Neural progenitor cell (in vitro differentiated cells): ENCODE results near the gene POLK. TPM values are rescaled to one million over a fixed set of nuclear protein-coding genes. Genes with fewer than 3 reads are reported as not detected.

Source experiments
- DNase-seq: peaks from one replicate; pipeline ENCODE4 v3.0.0-alpha.2; 2016; ENCODE audit warnings: low spot score
- H2AFZ ChIP-seq: fragments of 200-600 bp; sonication (generic); replicated peaks from 2 replicates; pipeline ENCODE4 v1.6.1; 2016; ENCODE audit warnings: antibody characterized with exemption
- H3F3A ChIP-seq: fragments of 200-600 bp; sonication (generic); 2 replicates; pipeline ENCODE4 v1.6.1; 2016; ENCODE audit warnings: antibody characterized with exemption, low read depth
- H3K27ac ChIP-seq: fragments of 200-600 bp; sonication (generic); 2 replicates; pipeline ENCODE4 v1.5.1; 2016; ENCODE audit warnings: mild to moderate bottlenecking
- H3K27me3 ChIP-seq: fragments of 200-600 bp; sonication (generic); 2 replicates; pipeline ENCODE4 v1.6.1; 2016; ENCODE audit warnings: mild to moderate bottlenecking, moderate library complexity
- H3K36me3 ChIP-seq: fragments of 200-600 bp; sonication (generic); 2 replicates; pipeline ENCODE4 v1.5.1; 2016
- H3K4me1 ChIP-seq: fragments of 200-600 bp; sonication (generic); 2 replicates; pipeline ENCODE4 v1.6.1; 2016; ENCODE audit warnings: mixed run types
- H3K4me2 ChIP-seq: fragments of 200-600 bp; sonication (generic); 2 replicates; pipeline ENCODE4 v1.6.1; 2016
- H3K4me3 ChIP-seq: fragments of 200-600 bp; sonication (generic); 2 replicates; pipeline ENCODE4 v1.5.1; 2016
- H3K79me2 ChIP-seq: fragments of 200-600 bp; sonication (generic); 2 replicates; pipeline ENCODE4 v1.6.1; 2016; ENCODE audit warnings: low read depth
- H3K9ac ChIP-seq: fragments of 200-600 bp; sonication (generic); 2 replicates; pipeline ENCODE4 v1.6.1; 2016
- H3K9me3 ChIP-seq: fragments of 200-600 bp; sonication (generic); 2 replicates; pipeline ENCODE4 v1.5.1; 2016; ENCODE audit warnings: low read depth
- H4K20me1 ChIP-seq: fragments of 200-600 bp; sonication (generic); 2 replicates; pipeline ENCODE4 v1.6.1; 2016; ENCODE audit warnings: low read depth
- H3K27ac Mint-ChIP-seq: 3 replicates; pipeline ENCODE4 v1.8.0; 2021; ENCODE audit warnings: mixed read lengths
- H3K27me3 Mint-ChIP-seq: 2 replicates; pipeline ENCODE4 v1.8.0; 2022; ENCODE audit warnings: low read depth, mild to moderate bottlenecking, inconsistent platforms, moderate library complexity, mixed read lengths; ENCODE audit not compliant: insufficient read depth
- H3K36me3 Mint-ChIP-seq: 3 replicates; pipeline ENCODE4 v1.8.0; 2021; ENCODE audit warnings: mixed read lengths
- H3K4me1 Mint-ChIP-seq: 3 replicates; pipeline ENCODE4 v1.8.0; 2021; ENCODE audit warnings: mixed read lengths
- H3K4me3 Mint-ChIP-seq: 3 replicates; pipeline ENCODE4 v1.8.0; 2021; ENCODE audit warnings: mild to moderate bottlenecking, moderate library complexity, mixed read lengths
- H3K9me3 Mint-ChIP-seq: 3 replicates; pipeline ENCODE4 v1.8.0; 2020; ENCODE audit warnings: mixed read lengths
- EZH2 ChIP-seq: fragments of 200-600 bp; sonication (generic); IDR thresholded peaks from 2 replicates; pipeline ENCODE4 v1.6.1; 2017; ENCODE audit warnings: antibody characterized with exemption, mild to moderate bottlenecking, moderate library complexity
- EZH2phosphoT487 ChIP-seq: fragments of 200-600 bp; sonication (generic); IDR thresholded peaks from 2 replicates; pipeline ENCODE4 v1.6.1; 2017; ENCODE audit warnings: antibody characterized with exemption
- total RNA-seq: library from RNA; depleted of rRNA; stranded (reverse); fragments of >200 nt; gene quantifications from 2 replicates; pipeline ENCODE4 v1.2.3, GENCODE V29; 2015; ENCODE audit warnings: low replicate concordance
- TF ChIP-seq, protein P1 (sequence below): fragments of 200-600 bp; sonication (generic); IDR thresholded peaks from 2 replicates; pipeline ENCODE4 v1.5.1; 2017; ENCODE audit warnings: antibody characterized with exemption, mild to moderate bottlenecking

The POLK gene
- total RNA-seq, 1 donor from 2014 or later, result 30.9 TPM

GRCh38 chr5:75566710-75567309 is 55.1 kb downstream of the POLK start:
- H3K4me3 Mint-ChIP-seq, result no peak overlapping the region
- peaks cover 13% of the 10 kb centered on the region for H3K79me2 ChIP-seq
- H3K27ac Mint-ChIP-seq, result peak overlapping the region; percentile 18

DNA sequence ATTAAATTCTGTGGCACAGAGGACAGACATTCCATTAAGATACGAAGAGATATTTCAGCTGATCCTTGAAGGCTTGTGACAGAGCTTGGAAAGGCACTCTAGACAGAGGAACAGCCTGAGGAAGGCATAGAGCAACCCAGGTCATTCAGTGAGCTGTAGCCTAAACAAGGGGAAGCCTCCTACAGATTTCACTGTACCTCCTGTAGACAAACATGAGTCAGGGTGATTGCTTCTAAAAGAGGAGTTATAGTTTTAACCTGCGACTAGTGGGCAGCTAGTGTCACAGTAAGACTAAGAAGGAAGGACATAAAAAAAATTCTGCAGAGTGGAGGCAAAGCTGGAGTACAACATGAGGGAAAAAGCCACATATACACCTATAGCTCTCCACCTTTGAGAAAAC is 56.0 kb downstream of the POLK start:
- Mint-ChIP-seq H3K27me3 (no peaks in the 10 kb centered on the region), H3K4me3 (no peak overlapping the region), H3K27ac (no peak overlapping the region), H3K9me3 (peaks cover 22% of the 10 kb centered on the region), H3K36me3 (peaks cover 26% of the 10 kb centered on the region), H3K4me1 (peaks cover 17% of the 10 kb centered on the region)
- H3K4me1 ChIP-seq, result no peaks in the 10 kb centered on the region
- no peaks in the 10 kb centered on the region for H3K27me3 ChIP-seq
- H3K4me3 ChIP-seq, result no peak overlapping the region
- H3F3A ChIP-seq, result no peaks in the 10 kb centered on the region
- H3K9ac ChIP-seq, result no peak overlapping the region
- no peaks in the 10 kb centered on the region for H3K36me3 ChIP-seq
- no peak for DNase-seq
- H3K27ac ChIP-seq, result no peak overlapping the region
- TF ChIP-seq, protein P1, sequence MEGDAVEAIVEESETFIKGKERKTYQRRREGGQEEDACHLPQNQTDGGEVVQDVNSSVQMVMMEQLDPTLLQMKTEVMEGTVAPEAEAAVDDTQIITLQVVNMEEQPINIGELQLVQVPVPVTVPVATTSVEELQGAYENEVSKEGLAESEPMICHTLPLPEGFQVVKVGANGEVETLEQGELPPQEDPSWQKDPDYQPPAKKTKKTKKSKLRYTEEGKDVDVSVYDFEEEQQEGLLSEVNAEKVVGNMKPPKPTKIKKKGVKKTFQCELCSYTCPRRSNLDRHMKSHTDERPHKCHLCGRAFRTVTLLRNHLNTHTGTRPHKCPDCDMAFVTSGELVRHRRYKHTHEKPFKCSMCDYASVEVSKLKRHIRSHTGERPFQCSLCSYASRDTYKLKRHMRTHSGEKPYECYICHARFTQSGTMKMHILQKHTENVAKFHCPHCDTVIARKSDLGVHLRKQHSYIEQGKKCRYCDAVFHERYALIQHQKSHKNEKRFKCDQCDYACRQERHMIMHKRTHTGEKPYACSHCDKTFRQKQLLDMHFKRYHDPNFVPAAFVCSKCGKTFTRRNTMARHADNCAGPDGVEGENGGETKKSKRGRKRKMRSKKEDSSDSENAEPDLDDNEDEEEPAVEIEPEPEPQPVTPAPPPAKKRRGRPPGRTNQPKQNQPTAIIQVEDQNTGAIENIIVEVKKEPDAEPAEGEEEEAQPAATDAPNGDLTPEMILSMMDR, result no peak
- TF ChIP-seq EZH2phosphoT487, result no peak
- TF ChIP-seq EZH2, result no peak
- peaks cover 8% of the 10 kb centered on the region for H3K79me2 ChIP-seq
- no peak overlapping the region for H2AFZ ChIP-seq
- H3K4me2 ChIP-seq, result no peak overlapping the region
- H3K9me3 ChIP-seq, result peaks cover 8% of the 10 kb centered on the region
- H4K20me1 ChIP-seq, result no peaks in the 10 kb centered on the region

More at GRCh38 chr5:75566710-75567309, 55.1 kb downstream of the POLK start:
- Mint-ChIP-seq H3K4me1 (peaks cover 17% of the 10 kb centered on the region), H3K27me3 (no peaks in the 10 kb centered on the region), H3K36me3 (peaks cover 31% of the 10 kb centered on the region), H3K9me3 (peaks cover 29% of the 10 kb centered on the region)
- no peaks in the 10 kb centered on the region for H3K4me1 ChIP-seq
- no peaks in the 10 kb centered on the region for H4K20me1 ChIP-seq
- H3K36me3 ChIP-seq, result no peaks in the 10 kb centered on the region
- no peak overlapping the region for H3K9ac ChIP-seq
- DNase-seq, result no peak
- H2AFZ ChIP-seq, result no peak overlapping the region
- H3K4me3 ChIP-seq, result no peak overlapping the region
- H3K4me2 ChIP-seq, result no peak overlapping the region
- no peaks in the 10 kb centered on the region for H3K27me3 ChIP-seq
- peaks cover 8% of the 10 kb centered on the region for H3K9me3 ChIP-seq
- no peak overlapping the region for H3K27ac ChIP-seq
- TF ChIP-seq EZH2 (no peak), EZH2phosphoT487 (no peak)
- TF ChIP-seq, protein P1, result no peak
- no peaks in the 10 kb centered on the region for H3F3A ChIP-seq

DNA sequence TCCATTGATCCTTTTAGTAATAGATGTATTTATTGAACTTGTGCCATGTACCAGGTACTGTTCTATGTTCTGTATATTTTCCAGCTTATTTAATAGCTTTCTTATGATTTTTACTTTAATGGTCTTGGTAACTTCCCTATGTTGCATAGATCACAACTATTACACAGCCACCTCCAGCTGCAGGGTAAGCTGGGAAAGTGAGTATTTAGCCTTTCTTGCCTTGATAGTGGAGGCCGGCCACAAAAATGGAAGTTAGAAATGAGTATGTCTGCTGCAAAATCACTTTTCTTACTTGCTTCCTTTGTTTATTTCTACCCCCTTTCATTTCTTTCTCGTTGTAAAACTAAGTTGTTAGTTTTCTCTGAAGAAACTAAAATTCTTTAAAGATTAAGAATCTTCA is 56.5 kb downstream of the POLK start:
- Mint-ChIP-seq H3K9me3 (peaks cover 19% of the 10 kb centered on the region), H3K27me3 (no peaks in the 10 kb centered on the region), H3K4me1 (peaks cover 17% of the 10 kb centered on the region), H3K36me3 (peaks cover 24% of the 10 kb centered on the region), H3K27ac (no peak overlapping the region), H3K4me3 (no peak overlapping the region)
- Histone ChIP-seq H3K9ac (no peak overlapping the region), H3K36me3 (no peaks in the 10 kb centered on the region), H2AFZ (no peak overlapping the region), H3K4me3 (no peak overlapping the region), H4K20me1 (no peaks in the 10 kb centered on the region), H3K27ac (no peak overlapping the region), H3K79me2 (peaks cover 4% of the 10 kb centered on the region), H3F3A (no peaks in the 10 kb centered on the region), H3K27me3 (no peaks in the 10 kb centered on the region), H3K4me1 (no peaks in the 10 kb centered on the region), H3K9me3 (peaks cover 8% of the 10 kb centered on the region), H3K4me2 (no peak overlapping the region)
- TF ChIP-seq EZH2, result no peak
- TF ChIP-seq, protein P1, result no peak
- no peak for TF ChIP-seq EZH2phosphoT487
- DNase-seq, result no peak
